Measurements from ENCODE around the gene HSD11B2.

HSD11B2 gene

DNA sequence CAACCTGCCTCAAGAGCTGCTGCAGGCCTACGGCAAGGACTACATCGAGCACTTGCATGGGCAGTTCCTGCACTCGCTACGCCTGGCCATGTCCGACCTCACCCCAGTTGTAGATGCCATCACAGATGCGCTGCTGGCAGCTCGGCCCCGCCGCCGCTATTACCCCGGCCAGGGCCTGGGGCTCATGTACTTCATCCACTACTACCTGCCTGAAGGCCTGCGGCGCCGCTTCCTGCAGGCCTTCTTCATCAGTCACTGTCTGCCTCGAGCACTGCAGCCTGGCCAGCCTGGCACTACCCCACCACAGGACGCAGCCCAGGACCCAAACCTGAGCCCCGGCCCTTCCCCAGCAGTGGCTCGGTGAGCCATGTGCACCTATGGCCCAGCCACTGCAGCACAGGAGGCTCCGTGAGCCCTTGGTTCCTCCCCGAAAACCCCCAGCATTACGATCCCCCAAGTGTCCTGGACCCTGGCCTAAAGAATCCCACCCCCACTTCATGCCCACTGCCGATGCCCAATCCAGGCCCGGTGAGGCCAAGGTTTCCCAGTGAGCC lies 5.8 kb downstream of the HSD11B2 start:
- no peak for DNase-seq

DNA sequence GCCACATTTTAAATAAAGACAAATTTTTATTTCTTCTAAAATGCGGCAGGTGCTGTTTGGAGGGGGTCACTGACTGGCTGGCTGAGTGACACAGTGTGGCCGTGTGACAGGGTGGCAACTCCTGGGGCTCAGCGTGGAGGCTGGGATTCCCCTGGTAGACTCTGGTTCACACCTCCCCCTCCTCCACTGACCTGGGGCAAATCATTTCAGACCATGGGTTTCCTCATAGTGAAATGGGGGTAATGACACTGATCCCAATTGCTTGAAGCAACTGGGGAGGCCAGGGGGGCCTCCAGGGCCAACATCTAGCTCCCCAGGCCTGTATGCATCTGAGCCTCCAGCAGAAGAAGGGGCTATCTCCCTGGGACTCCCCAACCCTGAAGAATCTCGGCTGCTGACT lies 6.6 kb downstream of the HSD11B2 start:
- no peak for DNase-seq

DNA sequence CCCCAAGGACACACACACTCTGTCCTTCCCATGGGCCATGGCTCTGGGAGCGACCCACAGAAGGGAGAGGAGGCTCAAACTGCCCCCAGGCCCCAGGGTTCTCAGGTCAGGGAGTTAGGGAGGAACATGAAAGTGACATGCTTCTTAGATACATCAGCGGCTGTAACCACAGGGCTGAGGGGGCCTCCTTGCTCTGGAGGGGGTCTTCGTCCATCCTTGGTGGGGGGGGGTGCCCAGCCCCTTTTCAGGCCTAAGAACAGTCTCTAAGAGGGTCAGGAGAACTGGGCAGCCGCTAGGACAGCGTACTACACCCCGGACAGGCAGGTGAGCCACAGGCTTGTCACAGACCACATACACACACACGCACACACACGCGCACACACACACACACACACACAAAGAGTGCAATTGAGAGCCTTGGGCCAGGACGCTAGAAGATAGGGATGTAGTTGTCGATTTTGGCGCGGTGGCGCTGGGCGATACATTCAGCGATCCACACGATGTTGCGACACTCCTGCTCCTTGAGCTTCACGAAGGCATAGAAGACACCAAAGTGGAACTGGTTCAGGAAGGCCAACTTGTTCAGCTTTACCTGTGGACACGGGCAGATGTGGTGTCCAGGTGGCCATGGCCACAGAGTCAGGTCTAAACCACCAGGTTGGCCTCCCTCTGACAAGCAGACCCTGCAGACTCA lies 7.3 kb downstream of the HSD11B2 start:
- no peak for DNase-seq

DNA sequence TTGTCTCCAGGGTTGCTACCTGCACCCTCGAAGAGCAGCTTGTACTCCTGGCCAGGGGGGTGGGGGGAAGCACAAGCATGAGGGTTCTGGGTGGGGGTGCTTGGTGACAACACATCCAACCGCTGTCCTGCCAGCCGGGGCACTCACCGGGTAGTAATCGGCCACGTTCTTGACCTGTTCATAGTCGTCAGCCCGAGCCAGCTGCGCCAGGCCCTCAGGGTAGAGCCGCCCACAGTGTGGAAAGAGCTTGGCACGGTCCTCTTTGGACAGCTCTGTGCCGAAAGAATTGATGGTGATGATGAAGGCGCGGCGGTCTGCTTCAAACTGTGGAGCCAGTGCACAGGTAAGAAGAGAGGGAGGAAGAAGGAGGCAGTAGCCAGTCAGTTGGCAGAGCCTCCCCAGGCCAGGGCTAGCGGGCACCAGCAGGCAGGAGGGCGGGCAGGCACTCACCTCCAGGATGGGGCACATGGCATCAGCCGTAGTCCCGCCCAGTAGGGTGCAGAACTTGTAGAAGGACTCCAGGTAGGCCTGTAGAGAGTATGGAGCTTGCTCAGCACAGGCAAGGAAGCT lies 8.0 kb downstream of the HSD11B2 start:
- DNase-seq = no peak

DNA sequence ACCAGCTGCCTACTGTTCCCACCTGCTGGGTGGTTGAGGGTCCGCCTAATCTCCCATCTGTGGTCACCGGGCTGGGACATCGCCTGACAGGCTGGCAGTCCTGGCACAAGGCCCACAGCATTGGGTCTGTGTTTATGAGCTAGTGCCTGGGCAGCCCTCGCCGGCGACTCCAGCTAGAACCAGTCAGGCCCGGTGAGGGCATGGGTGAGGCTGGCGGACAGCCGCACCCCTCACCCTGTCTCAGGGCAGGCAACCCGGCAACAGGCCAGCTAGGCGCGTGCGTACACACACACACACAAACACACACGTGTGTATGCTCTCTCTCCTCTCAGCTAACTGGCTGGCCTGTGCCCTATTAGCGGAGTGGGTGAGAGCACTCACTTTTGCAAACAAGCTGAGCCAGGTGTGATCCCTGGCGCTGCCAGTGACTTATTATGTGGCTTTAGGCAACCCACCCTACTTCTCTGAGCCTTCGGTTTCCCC lies 10.4 kb downstream of the HSD11B2 start:
- no peak for DNase-seq

DNA sequence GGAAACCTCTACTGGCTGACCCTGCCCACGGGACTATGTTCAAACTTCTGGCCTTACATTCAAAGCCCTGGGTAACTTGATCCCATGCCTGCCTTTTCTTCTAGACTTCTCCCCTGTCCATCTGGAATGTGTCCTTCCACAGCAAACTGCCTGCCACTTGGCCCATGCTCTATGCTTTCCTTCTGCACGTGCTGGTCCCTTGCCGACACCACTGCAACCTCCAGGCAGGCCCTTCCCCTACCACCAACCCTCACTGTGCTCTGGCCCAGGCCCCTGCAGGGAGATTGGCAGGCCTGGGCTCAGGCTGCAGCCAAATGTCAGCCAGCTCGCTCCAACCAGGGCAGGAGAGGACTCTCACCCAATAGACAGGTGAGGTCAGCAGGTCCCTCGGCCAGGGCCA lies 11.0 kb downstream of the HSD11B2 start:
- no peak for DNase-seq

DNA sequence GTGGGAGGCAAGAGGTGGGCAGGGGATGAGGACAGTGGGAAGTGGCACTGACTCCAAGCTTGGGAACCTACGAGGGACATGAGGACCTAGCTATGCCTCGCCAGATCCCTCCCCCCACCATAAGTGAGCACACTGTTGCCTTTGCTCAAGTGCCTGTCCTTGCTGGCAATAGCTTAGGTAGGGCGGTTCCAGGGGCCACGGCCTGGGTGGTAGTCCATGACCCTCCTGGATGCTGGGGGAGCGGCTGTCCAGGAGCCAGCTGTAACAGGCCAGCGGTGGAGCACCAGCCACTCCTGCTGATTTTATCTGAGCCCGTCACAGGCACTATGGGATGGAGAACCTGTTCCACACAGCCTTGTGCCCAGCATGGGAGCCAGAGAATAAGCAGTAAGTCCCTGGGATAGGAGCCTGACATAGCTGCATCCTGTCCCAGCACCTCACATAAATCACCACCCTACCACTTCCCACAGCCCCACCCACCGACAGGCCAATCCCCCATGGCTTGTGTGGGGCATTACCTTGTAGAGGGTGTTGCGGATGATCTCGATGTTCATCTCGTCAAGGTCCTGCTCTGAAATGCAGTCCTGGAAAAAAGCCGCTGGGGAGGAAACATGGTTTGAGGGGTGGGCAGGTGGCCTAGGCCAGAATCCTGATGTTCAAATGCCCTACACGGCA lies 11.8 kb downstream of the HSD11B2 start:
- no peak for DNase-seq

DNA sequence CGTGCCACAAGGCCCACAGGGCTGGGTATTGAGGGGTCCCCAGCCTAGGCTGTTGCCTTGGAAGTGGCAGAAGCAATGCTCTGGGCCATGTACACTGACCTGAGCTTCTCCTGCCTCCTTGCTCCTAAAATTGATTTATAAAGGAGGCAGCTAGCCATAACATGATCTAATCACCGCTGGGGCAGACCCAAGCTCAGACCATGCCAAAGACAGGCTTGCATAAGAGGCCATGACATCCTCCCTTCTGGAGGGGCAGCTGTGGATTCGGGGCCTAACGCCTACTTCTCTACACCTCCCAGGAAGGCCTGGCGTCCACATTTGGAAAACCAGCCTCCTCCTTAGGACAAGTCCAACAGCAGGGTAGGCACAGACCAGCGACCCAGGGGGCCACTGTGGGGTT lies 12.3 kb downstream of the HSD11B2 start:
- no peak for DNase-seq

DNA sequence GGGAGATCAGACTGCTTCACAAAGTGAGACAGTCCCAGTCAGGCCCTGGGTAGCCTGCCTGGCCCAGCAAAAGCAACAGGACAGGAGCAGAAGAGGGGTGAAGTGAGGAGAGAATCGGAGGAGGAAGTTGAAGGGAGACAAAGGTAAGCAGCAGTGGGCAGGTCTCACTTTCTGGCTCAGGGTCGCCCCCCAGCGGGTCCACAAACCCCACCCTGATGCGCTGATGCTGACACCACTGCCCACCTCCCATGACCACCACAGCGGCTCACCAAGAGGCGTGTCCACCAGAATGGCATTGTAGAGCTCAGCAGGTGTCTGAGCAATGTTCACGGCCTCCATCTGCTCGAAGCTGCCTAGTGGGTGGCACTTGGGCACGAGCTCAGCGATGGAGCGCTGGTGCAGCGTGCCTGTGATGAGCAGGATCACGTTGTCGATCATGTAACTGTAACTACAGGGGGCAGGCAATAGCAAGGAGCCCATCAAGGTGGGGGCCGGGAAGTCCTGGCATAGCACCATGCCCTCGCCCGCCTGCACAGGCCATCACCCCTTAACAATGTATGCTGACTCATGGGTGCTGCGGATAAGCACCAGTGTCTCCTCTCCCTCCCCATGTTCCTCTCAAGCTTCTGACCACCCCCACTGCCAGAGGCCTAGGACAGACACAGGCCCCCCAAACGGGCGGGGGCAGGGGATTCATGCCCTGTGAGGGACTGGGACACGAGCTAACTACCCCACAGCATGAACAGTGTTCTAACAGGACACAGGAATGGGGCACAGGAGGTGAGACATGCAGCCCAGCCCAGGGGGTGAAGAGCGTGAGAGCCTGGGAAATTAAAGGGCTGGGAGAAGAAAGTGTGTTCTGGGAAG lies 13.6 kb downstream of the HSD11B2 start:
- DNase-seq = no peak

DNA sequence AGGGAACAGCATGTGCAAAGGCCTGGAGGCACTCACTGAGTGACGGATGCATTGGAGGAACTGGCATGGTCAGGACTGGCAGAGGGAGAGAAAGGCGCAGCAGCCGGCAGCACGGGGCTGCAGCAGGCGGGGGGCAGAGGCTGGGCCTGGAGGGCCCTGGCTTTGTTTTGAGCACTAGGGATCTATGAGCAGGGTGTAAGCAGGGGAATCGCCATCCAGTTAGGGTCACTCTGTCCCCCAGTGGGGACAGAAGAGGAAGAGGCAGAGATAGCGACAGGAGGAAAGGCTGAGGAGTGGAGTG lies 14.2 kb downstream of the HSD11B2 start:
- no peak for DNase-seq

DNA sequence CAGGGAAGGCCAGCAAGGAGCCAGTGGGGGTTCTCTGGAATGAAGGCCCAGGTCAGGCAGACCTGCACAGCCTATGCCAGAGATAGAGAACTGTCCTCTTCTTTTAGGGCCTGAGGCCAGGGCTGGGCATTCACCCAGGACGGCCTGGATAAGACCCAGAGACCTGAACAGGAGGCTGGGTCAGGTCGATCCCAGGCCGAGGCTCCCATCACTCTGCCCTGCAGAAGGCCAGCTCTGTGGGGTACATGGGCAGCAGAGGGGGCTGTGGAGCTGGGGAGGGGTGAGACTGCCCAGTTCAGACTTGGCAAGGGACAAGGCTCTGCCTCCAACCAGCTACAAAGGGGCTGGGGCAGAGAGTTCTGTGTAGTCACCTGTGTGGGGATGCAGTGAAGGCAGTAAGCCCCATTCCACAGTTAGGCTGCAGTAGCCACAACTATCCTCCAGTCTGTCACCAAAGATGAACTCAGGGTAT lies 14.6 kb downstream of the HSD11B2 start:
- no peak for DNase-seq

DNA sequence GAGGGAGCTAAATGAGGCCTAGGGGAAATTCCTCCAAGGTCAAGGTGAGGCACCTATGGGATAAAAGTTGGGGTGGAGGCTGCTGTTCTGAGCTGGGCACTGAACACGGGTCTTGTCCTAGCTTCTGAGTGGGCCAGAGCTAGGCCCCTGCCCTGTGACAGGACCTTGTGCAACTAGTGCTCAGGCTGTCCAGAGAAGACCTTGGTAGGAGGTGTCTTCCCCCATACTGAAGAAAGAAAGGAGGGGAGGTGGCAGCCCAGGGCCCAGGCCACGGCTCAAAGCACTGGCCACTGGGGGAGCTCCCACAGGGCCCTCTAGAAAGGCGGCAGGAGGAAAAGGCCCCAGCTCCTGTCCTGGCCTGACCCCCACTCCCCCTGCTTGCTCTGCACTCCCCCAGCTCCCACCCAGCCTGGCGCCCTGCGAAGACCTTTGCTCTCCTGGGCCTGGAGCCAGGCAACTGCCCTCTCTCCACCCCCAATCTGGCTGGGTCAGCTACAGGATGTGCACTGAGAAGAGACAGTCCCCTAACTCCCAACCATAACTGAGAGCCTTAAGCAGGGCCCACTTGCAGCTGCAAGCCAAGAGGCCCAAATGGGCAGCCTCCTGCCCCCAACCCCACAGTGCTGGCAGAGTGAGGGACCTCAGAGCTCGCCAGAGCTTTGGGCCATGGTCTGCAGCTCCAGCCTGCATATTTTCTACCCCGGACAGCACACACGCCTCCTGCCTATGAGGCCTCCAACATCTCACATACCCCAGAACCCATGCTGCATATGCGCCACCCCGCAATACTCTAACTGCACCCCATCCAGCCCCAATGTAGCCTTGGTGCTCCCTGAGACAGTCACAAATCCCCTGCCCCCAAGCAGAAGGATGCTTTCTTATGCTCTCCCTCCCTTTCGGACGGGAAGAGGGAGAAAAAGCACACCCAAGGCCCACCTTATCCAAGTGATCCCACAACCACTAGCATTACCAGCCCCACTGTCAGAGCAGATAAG lies 15.3 kb downstream of the HSD11B2 start:
- DNase-seq = no peak

DNA sequence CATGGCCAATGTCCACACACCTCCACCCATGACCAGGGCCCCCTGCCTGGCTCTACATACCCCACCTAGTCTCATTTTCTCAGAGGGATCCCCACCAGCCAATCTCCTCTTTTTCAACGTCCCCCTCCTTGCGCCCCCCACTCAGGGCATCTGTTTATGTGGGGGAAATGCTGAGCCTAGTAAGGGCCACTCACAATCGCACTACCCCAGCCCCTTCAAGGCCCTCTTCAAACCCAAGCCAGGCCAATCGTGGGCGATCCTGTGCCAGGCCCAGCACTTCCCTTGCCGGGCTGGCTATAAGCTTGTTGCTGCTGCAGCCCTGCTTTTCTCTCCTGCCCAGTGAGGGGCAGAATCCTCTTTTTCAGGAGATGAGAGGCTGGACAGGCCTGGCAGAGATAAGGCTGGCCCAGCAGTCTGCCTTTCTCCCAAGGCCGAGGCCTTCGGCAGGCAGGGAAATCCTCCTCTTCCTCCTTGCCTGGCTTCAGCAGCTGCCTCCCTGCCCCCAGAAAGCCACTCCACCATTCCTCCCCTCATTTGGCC lies 16.1 kb downstream of the HSD11B2 start:
- no peak for DNase-seq

DNA sequence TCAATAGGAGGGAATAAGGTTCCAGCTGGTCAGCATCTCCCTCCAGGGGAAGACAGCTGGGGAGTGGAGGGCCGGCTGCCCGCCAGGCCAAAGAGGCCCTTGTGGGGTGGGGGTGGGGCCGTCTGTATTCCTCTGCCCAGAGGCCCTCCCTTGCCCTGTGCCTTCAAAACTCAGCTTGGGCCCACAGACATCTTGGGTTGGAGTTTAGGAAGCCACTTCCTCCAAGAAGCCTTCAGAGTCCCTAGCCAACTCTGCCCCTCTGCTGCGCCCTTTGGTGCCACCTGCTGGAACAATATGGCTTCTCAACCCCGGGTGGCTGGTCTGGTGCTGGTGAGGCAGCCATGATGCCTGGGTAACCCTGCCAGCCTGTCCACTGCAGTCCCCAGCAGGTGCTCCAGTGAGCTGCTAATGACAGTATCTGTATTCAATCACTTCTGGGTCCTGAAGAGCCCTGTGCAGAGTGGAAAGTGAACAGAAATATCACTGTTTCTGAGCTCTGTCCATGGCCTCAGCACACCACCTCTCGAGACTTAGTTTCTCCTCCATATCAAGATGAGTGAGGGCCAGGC lies 16.7 kb downstream of the HSD11B2 start:
- DNase-seq = peak; percentile 35

DNA sequence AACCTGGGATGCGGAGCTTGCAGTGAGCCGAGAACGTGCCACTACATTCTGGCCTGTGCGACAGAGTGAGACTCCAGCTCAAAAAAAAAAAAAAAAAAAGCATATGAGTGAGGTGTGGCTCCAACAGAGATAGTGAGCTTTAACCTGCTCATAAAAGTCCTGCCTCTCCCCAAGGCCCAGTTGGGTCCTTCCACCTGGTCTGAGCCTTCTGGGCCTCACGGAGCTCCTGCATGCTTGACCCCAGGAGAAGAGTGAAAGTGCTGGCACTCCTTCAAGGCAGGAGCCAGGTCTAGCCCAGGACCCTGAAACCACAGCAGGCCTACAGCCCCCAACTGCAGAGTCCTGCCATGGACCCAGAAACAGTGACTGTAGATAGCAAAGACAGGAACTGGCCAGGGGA lies 17.7 kb downstream of the HSD11B2 start:
- no peak for DNase-seq

DNA sequence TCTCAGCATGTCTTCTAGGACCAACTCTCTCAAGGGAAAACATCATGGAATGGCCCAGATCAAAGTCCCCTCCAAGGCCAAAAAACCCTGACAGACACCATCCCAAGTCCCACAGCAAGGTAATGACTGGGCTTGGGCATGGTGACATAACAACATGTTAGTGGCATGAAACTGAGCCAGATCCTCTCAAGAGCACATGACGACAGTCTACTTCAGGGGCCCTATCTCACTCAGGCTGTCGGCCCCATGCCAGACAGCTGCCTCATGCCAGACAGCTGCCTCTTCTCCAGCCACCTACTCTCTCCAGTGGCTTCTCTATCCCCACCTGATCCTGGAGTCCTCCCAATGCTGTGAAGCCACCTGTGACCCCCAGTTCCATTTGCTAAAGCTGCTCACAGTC lies 18.4 kb downstream of the HSD11B2 start:
- no peak for DNase-seq

DNA sequence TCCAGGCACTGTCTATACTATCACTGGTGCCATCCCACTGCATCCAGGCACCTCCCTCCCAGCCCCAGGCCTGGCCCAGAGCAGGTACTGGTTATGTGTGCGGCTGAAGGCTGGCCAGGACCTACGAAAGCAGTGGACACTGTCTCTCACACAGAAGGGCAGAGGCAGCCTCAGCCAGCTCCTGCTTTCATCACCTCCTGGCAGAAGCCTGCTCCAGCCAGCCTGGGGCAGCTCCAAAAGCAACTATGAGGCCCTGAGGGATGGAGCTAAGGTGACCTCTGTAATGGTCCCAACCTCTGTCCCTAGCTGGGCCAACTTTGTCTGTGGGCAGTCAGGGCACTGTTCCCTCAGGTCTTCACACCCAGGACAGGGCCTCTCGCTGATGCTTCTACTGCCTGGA lies 18.8 kb downstream of the HSD11B2 start:
- no peak for DNase-seq

DNA sequence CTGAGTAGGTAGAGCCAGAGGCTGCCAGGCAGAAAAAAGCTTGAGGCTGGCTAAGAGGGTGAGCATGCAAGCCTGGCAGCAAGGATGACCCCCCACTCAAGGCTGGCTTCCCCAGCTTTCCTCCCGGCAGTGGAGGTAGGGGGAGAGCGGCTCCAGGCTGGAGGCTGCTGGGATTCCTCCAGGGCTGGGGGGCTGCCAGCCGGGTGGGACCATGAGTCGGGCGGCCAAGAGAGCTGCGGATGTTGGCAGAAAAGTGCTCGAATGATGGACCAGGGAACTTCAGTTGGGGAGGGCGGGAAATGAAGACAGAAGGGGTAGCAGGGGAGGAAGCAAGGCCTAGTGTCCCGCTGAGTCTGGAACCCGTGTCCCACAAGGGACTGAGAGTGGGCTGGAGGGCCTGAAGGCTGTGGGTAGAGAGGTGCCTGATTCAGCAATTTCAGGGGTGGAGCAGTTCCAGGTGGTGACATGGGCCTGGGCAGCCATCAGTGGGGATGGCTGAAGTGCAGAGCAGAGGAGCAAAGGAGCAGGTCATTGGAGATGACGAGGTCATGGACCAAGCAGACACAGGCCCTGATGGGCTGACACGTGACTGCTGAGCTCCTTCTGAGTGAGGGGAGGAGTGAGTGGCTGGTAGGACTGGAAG lies 20.3 kb downstream of the HSD11B2 start:
- no peak for DNase-seq

DNA sequence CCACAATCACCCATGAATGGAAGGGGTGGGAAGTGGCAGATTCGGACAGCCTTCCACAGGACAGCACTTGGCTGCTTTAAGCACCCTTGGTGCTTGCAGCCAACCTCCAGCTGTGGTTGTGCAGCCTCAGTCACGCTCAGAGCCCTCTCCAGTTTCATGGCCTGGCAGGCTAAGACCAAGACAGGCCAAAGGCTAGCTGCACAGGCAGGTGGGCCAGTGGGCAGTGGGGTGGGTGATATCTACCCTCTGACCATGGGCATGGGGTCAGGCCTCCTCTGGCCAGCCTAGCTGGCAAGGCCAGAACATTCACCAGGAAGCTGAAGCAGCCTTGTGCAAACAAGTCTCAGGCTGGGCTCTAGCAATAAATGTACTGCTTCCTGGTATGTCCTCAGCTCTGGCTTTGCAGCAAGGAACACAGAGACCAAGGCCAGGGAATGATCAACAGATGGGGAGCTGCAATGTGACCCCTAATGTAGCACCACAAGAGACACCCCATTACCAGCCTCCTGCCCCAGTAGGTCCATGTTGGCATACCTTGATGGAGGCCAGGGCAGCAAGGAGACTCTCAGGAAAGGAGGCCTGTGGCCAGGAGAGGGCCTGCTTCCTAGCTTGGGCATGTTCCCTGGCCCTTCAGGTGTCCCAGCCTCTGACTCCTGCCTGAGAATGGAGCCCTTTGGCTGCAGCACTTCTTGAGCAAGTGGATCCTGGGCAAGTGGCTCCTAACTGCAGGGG lies 20.9 kb downstream of the HSD11B2 start:
- no peak for DNase-seq

DNA sequence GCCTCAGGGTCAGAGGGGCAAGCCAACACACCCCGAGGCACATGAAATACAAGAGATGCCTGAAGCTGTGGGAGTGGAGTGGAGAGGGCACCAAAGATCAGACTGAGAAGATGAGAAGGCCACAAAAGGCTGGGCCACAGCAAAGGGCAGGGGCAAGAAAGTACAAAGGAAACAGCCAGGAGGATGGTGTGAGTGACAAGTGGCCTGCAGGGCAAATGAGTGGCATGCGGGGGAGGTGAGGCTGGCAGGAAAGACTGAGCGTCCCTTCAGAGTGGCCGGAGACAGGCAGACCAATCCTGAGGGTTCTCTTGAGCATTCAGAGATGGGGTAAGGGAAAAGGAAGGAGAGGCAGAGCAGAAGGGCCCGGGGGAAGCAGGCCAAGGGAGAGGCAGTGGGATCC lies 23.2 kb downstream of the HSD11B2 start:
- no peak for DNase-seq

Data from central memory CD4-positive, alpha-beta T cell (primary cell).